T follicular helper cell (primary cell): ENCODE data around the gene NTF4.
A peak's percentile ranks its signal among the peaks of the same experiment; 100 is the strongest.
"Not testable (repeated sequence)": the region's sequence is repeated elsewhere in the genome, so short reads cannot be mapped to it uniquely, and the experiment has no call there.

Experiments
- DNase-seq: peaks from one replicate; pipeline ENCODE4 v3.0.0-alpha.2; 2020; ENCODE audit warnings: low read depth

NTF4 gene

GRCh38 chr19:49056902-49057596, 7.6 kb downstream of the NTF4 start:
- DNase-seq: not testable (repeated sequence)

GRCh38 chr19:49056101-49056901, 8.3 kb downstream of the NTF4 start:
- no peak for DNase-seq

GRCh38 chr19:49050376-49051033, 14.1 kb downstream of the NTF4 start:
- not testable (repeated sequence) for DNase-seq

GRCh38 chr19:49049834-49050233, 14.8 kb downstream of the NTF4 start:
- DNase-seq: not testable (repeated sequence)

- DNase-seq: not testable (repeated sequence)
Measured at GRCh38 chr19:49049011-49049410, 15.6 kb downstream of the NTF4 start, which contains the start of gene CGB8. CGB8 (minus strand) TSS chr19:49049111; CDS start chr19:49048739, 372 bp downstream.

GRCh38 chr19:49043548-49043947, 21.1 kb downstream of the NTF4 start, which contains the start of gene CGB5:
CGB5 (plus strand) TSS chr19:49043848; CDS start chr19:49044210, 362 bp downstream.
- DNase-seq: not testable (repeated sequence)

- not testable (repeated sequence) for DNase-seq
Measured at GRCh38 chr19:49042666-49043065, 22.0 kb downstream of the NTF4 start.

- DNase-seq: no peak
Measured at GRCh38 chr19:49042177-49042576, 22.4 kb downstream of the NTF4 start.

- DNase-seq: not testable (repeated sequence)
Measured at GRCh38 chr19:49039736-49040135, 24.9 kb downstream of the NTF4 start.

GRCh38 chr19:49038557-49039276, 25.9 kb downstream of the NTF4 start:
- not testable (repeated sequence) for DNase-seq

GRCh38 chr19:49038111-49038510, 26.5 kb downstream of the NTF4 start:
- not testable (repeated sequence) for DNase-seq

GRCh38 chr19:49036815-49037214, 27.8 kb downstream of the NTF4 start, which contains the start of gene CGB1:
CGB1 (minus strand) TSS chr19:49036895; CDS start chr19:49036711, 184 bp downstream.
- DNase-seq: not testable (repeated sequence)

- DNase-seq: peak; percentile 30
Measured at GRCh38 chr19:49031642-49032301, 32.8 kb downstream of the NTF4 start, which contains the start of gene CGB2. CGB2 (plus strand) TSS chr19:49031890; CDS start chr19:49032096, 206 bp downstream.

GRCh38 chr19:49030323-49030722, 34.3 kb downstream of the NTF4 start:
- not testable (repeated sequence) for DNase-seq

- DNase-seq: not testable (repeated sequence)
Measured at GRCh38 chr19:49029749-49030148, 34.9 kb downstream of the NTF4 start.

GRCh38 chr19:49028686-49029085, 35.9 kb downstream of the NTF4 start:
- not testable (repeated sequence) for DNase-seq

- DNase-seq: not testable (repeated sequence)
Measured at GRCh38 chr19:49025599-49025998, 39.0 kb downstream of the NTF4 start.

- not testable (repeated sequence) for DNase-seq
Measured at GRCh38 chr19:49025088-49025487, 39.5 kb downstream of the NTF4 start.

- not testable (repeated sequence) for DNase-seq
Measured at GRCh38 chr19:49024233-49024632, 40.4 kb downstream of the NTF4 start, which contains the start of gene CGB3. CGB3 (minus strand) TSS chr19:49024333; CDS start chr19:49023971, 362 bp downstream.

GRCh38 chr19:49022116-49022515, 42.5 kb downstream of the NTF4 start:
- DNase-seq: no peak
